DOHH2 (cell line): Measurements from ENCODE around the gene SLC2A13.

Experiments used
- H3F3A ChIP-seq: fragments of 200-600 bp; sonication (generic), shearing (Covaris generic); 2 replicates; pipeline ENCODE4 v1.6.0; 2016; ENCODE audit warnings: antibody characterized with exemption, mild to moderate bottlenecking; ENCODE audit not compliant: control insufficient read depth, insufficient read depth
- H3K27ac ChIP-seq: fragments of 200-600 bp; sonication (generic); 2 replicates; pipeline ENCODE4 v1.5.1; 2014; ENCODE audit warnings: low read depth, mild to moderate bottlenecking, low read length, moderate library complexity
- H3K27me3 ChIP-seq: fragments of 200-600 bp; sonication (generic); 2 replicates; pipeline ENCODE4 v1.6.1; 2014; ENCODE audit warnings: mild to moderate bottlenecking, low read length, mixed read lengths; ENCODE audit not compliant: control insufficient read depth
- H3K36me3 ChIP-seq: fragments of 200-600 bp; sonication (generic); 2 replicates; pipeline ENCODE4 v1.6.1; 2014; ENCODE audit warnings: mild to moderate bottlenecking, low read length, moderate library complexity, mixed read lengths; ENCODE audit not compliant: control insufficient read depth
- H3K4me1 ChIP-seq: fragments of 200-600 bp; sonication (generic); 2 replicates; pipeline ENCODE4 v1.6.1; 2014; ENCODE audit warnings: mild to moderate bottlenecking, low read length, mixed read lengths; ENCODE audit not compliant: control insufficient read depth
- H3K4me2 ChIP-seq: fragments of 200-600 bp; sonication (generic); 2 replicates; pipeline ENCODE4 v1.6.0; 2014; ENCODE audit warnings: mild to moderate bottlenecking, low read length, moderate library complexity
- H3K4me3 ChIP-seq: fragments of 200-600 bp; sonication (generic); 2 replicates; pipeline ENCODE4 v1.5.1; 2014; ENCODE audit warnings: mild to moderate bottlenecking, low read length, mixed read lengths
- H3K79me2 ChIP-seq: fragments of 200-600 bp; sonication (generic); 2 replicates; pipeline ENCODE4 v1.6.1; 2014; ENCODE audit warnings: mild to moderate bottlenecking, low read length, mixed read lengths; ENCODE audit not compliant: control insufficient read depth
- H3K9me2 ChIP-seq: fragments of 200-600 bp; sonication (generic); replicated peaks from 2 replicates; pipeline ENCODE4 v1.6.1; 2014; ENCODE audit warnings: mild to moderate bottlenecking, low read length, mixed read lengths; ENCODE audit not compliant: control insufficient read depth
- H3K9me3 ChIP-seq: fragments of 200-600 bp; sonication (generic); 2 replicates; pipeline ENCODE4 v1.6.1; 2014; ENCODE audit warnings: antibody characterized with exemption, low read length, mixed read lengths; ENCODE audit not compliant: control insufficient read depth, insufficient read depth
- H4K20me1 ChIP-seq: fragments of 200-600 bp; sonication (generic); 2 replicates; pipeline ENCODE4 v1.6.0; 2014; ENCODE audit warnings: low read depth, mild to moderate bottlenecking, antibody characterized with exemption, low read length, moderate library complexity; ENCODE audit not compliant: control insufficient read depth, insufficient read depth
- CTCF ChIP-seq: fragments of 200-600 bp; sonication (generic); IDR thresholded peaks from one replicate; pipeline ENCODE4 v1.5.1; 2014; ENCODE audit warnings: antibody characterized with exemption, mild to moderate bottlenecking, low read depth, low read length; ENCODE audit not compliant: poor library complexity, severe bottlenecking
- EZH2phosphoT487 ChIP-seq: fragments of 200-600 bp; sonication (generic); IDR thresholded peaks from 2 replicates; pipeline ENCODE4 v1.6.1; 2017; ENCODE audit warnings: borderline replicate concordance, mild to moderate bottlenecking, antibody characterized with exemption, low read length, moderate library complexity, mixed read lengths

Gene SLC2A13

GRCh38 chr12:39920222-39920621, 185.7 kb downstream of the SLC2A13 start:
- Histone ChIP-seq H3K36me3 (no peaks in the 10 kb centered on the region), H3F3A (no peaks in the 10 kb centered on the region), H3K9me2 (no peaks in the 10 kb centered on the region), H3K4me3 (no peak overlapping the region), H3K27ac (no peak overlapping the region), H3K4me1 (no peaks in the 10 kb centered on the region), H3K9me3 (no peaks in the 10 kb centered on the region), H4K20me1 (no peaks in the 10 kb centered on the region), H3K79me2 (no peaks in the 10 kb centered on the region), H3K4me2 (no peak overlapping the region), H3K27me3 (no peaks in the 10 kb centered on the region)
- TF ChIP-seq CTCF, result no peak
- no peak for TF ChIP-seq EZH2phosphoT487

GRCh38 chr12:39919790-39920189, 186.1 kb downstream of the SLC2A13 start:
- Histone ChIP-seq H3F3A (no peaks in the 10 kb centered on the region), H3K9me3 (no peaks in the 10 kb centered on the region), H3K4me3 (no peak overlapping the region)

GRCh38 chr12:39915249-39915648, 190.6 kb downstream of the SLC2A13 start:
- Histone ChIP-seq H3K27me3 (no peaks in the 10 kb centered on the region), H3F3A (no peaks in the 10 kb centered on the region), H3K27ac (no peak overlapping the region), H3K36me3 (no peaks in the 10 kb centered on the region), H3K4me1 (no peaks in the 10 kb centered on the region), H3K9me3 (no peaks in the 10 kb centered on the region), H3K4me3 (no peak overlapping the region), H4K20me1 (no peaks in the 10 kb centered on the region), H3K79me2 (no peaks in the 10 kb centered on the region), H3K9me2 (no peaks in the 10 kb centered on the region), H3K4me2 (no peak overlapping the region)
- TF ChIP-seq CTCF (no peak), EZH2phosphoT487 (no peak)

More at GRCh38 chr12:39919790-39920189, 186.1 kb downstream of the SLC2A13 start:
- no peak overlapping the region for H3K27ac ChIP-seq
- no peaks in the 10 kb centered on the region for H3K4me1 ChIP-seq
- H3K36me3 ChIP-seq, result no peaks in the 10 kb centered on the region
- H3K9me2 ChIP-seq, result no peaks in the 10 kb centered on the region
- H4K20me1 ChIP-seq, result no peaks in the 10 kb centered on the region
- TF ChIP-seq CTCF (no peak), EZH2phosphoT487 (no peak)
- no peak overlapping the region for H3K4me2 ChIP-seq
- H3K27me3 ChIP-seq, result no peaks in the 10 kb centered on the region
- H3K79me2 ChIP-seq, result no peaks in the 10 kb centered on the region
